GM19467 (cell line): ENCODE data around the gene TDRD12.
"Not testable (repeated sequence)": the region's sequence is repeated elsewhere in the genome, so short reads cannot be mapped to it uniquely, and the experiment has no call there.

Source experiments
- ATAC-seq: cut with Tn5 transposase; IDR thresholded peaks from one replicate; pipeline ENCODE4 v1.9.1; 2021; ENCODE audit warnings: mild to moderate bottlenecking, moderate library complexity; ENCODE audit not compliant: unreplicated experiment

Gene TDRD12

GRCh38 chr19:32691952-32692726 is 27.4 kb upstream of the TDRD12 start:
- ATAC-seq: peak; percentile 63

DNA sequence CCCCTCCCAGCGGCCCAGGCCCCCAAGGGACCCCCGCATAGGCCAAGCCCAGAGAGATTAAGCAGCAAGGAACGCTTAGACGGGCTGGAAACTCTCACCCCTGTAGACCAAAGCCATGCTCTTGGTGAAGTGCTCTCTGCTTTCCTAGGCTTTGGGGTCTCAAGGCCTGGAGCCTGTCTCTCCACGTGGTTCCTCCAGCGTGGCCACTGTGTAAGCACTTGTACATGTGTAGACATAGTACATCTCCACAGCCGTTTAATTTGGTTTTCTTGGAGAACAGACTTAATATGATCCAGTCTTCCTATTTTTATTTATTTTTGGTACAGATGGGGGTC is 26.9 kb upstream of the TDRD12 start:
- ATAC-seq: no peak

DNA sequence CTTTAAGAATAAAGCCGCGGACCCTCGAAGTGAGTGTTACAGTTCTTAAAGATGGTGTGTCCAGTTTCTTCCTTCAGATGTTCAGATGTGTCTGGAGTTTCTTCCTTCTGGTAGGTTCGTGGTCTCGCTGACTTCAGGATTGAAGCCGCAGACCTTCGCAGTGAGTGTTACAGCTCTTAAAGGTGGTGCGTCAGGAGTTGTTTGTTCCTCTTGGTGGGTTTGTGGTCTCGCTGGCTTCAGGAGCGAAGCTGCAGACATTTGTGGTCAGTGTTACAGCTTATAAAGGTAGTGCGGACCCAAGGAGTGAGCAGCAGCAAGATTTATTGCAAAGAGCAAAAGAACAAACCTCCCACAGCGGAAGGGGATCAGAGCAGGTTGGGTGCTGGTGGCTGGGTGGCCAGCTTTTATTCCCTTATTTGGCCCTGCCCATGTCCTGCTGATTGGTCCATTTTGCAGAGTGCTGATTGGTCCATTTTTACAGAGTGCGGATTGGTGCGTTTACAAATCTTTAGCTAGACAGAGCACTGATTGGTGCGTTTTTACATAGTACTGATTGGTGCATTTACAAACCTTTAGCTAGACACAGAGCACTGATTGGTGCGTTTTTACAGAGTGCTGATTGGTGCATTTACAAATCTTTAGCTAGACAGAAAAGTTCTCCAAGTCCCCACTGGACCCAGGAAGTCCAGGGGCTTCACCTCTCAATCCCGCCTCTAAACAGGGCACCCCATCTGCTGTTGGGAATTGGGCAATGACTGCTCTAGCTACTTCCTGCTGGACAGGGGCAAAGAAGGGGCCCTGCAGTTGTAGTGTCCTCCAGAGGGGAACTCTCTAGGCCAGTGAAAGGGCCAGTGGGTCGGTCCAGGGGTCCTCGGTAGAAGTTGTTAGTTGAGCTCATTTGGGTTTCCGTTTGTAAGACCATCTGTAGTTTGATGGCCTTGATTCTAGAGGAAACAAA is 26.1 kb upstream of the TDRD12 start:
- not testable (repeated sequence) for ATAC-seq

DNA sequence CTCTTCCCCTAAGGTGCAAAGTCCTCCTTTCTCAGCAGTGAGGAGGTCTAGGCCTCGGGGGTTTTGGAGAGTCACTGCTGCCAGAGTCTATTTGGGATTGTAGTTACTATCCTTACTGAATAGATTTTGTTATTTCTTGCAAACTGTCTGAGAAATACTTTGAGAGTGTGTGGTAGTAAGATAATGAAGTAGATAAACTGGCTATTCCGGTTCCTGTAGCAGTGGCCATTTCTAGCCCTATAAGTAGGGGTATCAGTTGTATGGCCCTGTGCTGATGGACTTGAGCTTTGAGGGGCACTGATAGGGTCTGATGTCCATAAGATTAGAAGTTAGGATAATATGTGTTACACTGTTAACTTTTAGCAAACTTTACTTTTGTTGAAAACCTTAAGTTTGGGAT is 25.3 kb upstream of the TDRD12 start:
- not testable (repeated sequence) for ATAC-seq

DNA sequence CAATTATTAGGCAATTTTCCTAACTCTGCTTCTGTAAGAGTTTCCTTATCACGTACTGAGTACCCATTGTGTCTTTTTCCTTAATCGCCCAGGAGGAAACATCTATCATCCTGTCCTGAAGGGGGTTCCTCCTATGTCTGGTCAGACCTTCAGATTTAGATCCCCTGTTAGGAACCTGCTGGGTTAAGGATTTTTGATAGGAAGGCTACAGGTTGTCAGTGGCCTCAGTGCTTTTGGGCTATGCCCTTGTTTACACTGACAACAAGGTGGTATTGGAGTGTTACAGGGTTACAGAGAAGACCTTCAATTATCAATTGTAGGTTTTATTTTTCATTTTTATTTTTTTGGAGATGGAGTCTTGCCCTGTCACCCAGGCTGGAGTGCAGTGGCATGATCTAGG is 24.7 kb upstream of the TDRD12 start:
- ATAC-seq: not testable (repeated sequence)

- ATAC-seq: not testable (repeated sequence)
These were observed 24.1 kb upstream of the TDRD12 start for GRCh38 chr19:32695506-32695905.

GRCh38 chr19:32696771-32697170 is 22.8 kb upstream of the TDRD12 start:
- not testable (repeated sequence) for ATAC-seq

- not testable (repeated sequence) for ATAC-seq
These were observed 19.4 kb upstream of the TDRD12 start for GRCh38 chr19:32700129-32700528.

GRCh38 chr19:32702010-32702409 is 17.6 kb upstream of the TDRD12 start:
- no peak for ATAC-seq

DNA sequence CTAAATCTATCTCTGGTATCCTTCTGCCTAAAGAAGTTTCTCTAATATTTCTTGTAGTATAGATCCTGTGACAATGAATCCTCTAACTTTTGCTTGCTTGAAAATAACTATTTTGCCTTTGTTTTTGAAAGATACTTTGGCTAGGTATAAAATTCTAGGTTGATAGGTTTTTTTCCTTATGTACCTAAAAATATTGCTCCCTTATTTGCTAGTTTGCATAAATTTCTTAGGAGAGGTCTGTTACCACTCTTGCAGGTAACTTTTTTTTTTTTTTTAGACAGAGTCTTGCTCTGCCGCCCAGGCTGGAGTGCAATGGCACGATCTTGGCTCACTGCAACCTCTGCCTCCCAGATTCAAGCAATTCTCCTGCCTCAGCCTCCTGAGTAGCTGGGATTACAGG is 15.6 kb upstream of the TDRD12 start:
- ATAC-seq: not testable (repeated sequence)

DNA sequence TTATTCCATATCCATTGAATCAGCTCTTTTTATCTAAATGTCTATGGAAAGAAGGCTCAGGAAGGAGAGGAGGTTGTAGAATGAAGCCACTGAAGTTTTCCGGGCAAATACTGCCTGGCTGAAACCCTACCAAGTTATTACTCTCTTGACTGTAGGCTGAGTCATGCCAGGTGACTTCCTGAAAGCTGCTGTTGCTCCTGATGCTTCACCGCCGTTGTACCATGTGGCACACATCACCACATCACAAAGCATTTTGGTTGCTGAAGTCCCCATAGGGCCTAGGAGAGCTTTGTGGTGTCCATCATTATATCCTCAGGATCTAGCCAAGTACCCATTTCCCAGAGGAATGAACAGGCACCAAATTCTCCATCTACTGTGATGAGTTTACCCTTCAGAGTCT is 11.1 kb upstream of the TDRD12 start:
- ATAC-seq: no peak

GRCh38 chr19:32709032-32709431 is 10.5 kb upstream of the TDRD12 start:
- ATAC-seq: no peak

GRCh38 chr19:32711747-32712146 is 7.8 kb upstream of the TDRD12 start:
- ATAC-seq: no peak

DNA sequence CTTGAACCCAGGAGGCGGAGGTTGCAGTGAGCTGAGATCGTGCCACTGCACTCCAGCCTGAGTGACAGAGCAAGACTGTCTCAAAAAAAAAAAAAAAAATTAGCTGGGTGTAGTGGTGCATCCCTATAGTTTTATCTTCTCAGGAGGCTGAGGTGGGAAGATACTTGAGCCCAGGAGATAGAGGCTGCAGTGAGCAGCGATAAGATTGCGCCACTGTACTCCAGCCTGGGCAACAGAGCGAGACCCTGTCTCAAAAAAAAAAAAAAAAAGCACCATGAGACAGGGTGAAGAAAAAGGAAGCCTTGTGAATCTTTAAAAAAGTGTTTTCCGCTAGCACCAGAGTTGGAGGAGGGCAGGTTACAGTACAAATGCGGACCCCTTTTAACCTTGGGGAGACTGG is 3.4 kb upstream of the TDRD12 start:
- ATAC-seq: not testable (repeated sequence)

GRCh38 chr19:32717496-32717895 is 2.1 kb upstream of the TDRD12 start:
- ATAC-seq: no peak

GRCh38 chr19:32718286-32718685 is 1.3 kb upstream of the TDRD12 start:
- ATAC-seq: no peak

- no peak for ATAC-seq
These were observed 809 bp downstream of the TDRD12 start for GRCh38 chr19:32720216-32720935.

- ATAC-seq: no peak
These were observed 1.3 kb downstream of the TDRD12 start for GRCh38 chr19:32720936-32721250.

DNA sequence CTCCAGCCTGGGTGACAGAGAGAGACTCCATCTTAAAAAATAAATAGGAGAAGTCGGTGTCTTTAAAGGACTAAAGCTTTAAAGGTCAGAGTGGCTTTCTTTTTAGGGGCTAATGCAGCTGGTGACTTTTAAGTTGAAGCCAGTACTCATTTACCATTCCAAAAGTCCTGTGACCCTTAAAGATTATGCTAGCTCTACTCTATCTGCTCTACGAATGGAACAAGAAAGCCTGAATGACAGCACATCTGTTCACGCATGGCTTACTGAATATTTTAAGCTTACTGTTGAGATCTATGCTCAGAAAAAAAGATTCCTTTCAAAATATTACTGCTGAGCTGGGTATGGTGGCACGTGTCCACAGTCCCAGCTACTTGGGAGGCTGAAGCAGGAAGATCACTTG is 16.4 kb downstream of the TDRD12 start:
- ATAC-seq: no peak

DNA sequence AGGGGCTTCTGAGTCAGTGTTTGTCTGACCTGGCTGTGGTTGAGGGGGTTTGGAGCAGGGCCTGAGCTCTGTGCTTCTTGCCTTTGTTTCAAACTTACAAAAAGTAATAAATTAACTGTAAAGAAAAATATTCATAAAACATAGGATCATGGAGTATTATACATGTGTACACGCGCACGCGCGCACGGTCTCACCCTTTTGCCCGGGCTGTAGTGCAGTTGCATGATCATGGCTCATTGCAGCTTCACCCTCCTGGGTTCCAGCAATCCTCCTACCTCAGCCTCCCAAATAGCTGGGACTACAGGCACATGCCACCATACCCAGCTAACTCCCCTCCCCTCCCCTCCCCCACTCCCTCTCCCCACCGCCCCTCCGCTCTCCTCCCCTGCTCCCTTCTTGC is 23.5 kb downstream of the TDRD12 start:
- no peak for ATAC-seq

DNA sequence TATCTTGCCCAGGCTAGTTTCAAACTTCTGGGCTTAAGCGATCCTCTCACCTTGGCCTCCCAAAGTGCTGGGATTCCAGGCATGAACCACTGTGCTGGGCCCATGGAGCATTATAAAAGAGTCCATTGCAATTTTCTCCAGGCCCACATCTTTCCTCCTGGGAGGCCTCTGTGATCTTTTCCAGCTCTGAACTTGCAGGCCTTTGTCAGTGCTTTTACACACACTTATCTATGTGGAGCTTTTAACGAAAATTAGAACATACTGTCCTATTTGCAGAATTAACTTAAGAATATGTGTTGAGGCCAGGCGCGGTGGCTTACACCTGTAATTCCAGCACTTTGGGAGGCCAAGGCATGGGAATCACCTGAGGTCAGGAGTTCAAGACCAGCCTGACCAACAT is 23.9 kb downstream of the TDRD12 start:
- ATAC-seq: no peak
